ENCODE measurements around the gene SYT7. TPM values are rescaled to one million over a fixed set of nuclear protein-coding genes. Genes with fewer than 3 reads are reported as not detected.

The SYT7 gene
- total and polyA plus RNA-seq, 10 donors = 0.14 to 5.3 (median 2.3) TPM

DNA sequence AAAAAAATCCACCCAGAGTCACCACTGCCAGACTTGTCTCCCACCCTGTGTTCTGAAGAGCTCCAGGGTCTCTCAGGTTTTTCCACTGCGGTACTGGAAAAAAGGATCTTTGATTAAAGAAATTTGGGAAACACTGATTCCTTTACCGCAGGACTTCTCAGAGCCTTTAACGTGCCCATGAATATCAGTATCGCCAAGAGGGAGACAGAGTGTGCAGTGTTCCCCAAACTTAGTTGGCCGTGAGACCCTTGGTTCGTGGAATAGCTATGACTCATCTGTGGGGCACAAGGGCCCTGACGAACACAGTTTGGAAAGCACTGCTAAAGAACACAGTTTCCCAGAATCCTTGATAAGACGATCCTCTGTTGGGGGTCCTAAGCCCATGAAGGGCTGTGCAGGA, 31.7 kb downstream of the SYT7 start:
- no peak for DNase-seq
- no peak overlapping the region for H3K4me3 ChIP-seq
- no peak overlapping the region for H3K27ac ChIP-seq
- 75 to 92% (median 88%) methylated on average over 8 of the region's 8 CpGs for WGBS, 5 donors
- TF ChIP-seq, protein P1, sequence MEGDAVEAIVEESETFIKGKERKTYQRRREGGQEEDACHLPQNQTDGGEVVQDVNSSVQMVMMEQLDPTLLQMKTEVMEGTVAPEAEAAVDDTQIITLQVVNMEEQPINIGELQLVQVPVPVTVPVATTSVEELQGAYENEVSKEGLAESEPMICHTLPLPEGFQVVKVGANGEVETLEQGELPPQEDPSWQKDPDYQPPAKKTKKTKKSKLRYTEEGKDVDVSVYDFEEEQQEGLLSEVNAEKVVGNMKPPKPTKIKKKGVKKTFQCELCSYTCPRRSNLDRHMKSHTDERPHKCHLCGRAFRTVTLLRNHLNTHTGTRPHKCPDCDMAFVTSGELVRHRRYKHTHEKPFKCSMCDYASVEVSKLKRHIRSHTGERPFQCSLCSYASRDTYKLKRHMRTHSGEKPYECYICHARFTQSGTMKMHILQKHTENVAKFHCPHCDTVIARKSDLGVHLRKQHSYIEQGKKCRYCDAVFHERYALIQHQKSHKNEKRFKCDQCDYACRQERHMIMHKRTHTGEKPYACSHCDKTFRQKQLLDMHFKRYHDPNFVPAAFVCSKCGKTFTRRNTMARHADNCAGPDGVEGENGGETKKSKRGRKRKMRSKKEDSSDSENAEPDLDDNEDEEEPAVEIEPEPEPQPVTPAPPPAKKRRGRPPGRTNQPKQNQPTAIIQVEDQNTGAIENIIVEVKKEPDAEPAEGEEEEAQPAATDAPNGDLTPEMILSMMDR (IDR thresholded peaks at IDR 0.05 in 8 of 11, conservative IDR thresholded peaks at IDR 0.05 in 3 of 11) = no peak
- TF ChIP-seq POLR2A (IDR thresholded peaks at IDR 0.05) = no peak
- no peak for TF ChIP-seq POLR2AphosphoS5 (IDR thresholded peaks at IDR 0.05)
- H3K4me1 ChIP-seq = no peaks in the 10 kb centered on the region
- intact Hi-C loops (cut with DNase I; ENCODE audit: low total_unique reads) = no loop called here
- peaks cover 0 to 79% (median 7%) of the 10 kb centered on the region in 7 donors for H3K27me3 ChIP-seq (replicated peaks in 1 of 7)
- H3K36me3 ChIP-seq = no peaks in the 10 kb centered on the region
- no peaks in the 10 kb centered on the region for H3K9me3 ChIP-seq

DNA sequence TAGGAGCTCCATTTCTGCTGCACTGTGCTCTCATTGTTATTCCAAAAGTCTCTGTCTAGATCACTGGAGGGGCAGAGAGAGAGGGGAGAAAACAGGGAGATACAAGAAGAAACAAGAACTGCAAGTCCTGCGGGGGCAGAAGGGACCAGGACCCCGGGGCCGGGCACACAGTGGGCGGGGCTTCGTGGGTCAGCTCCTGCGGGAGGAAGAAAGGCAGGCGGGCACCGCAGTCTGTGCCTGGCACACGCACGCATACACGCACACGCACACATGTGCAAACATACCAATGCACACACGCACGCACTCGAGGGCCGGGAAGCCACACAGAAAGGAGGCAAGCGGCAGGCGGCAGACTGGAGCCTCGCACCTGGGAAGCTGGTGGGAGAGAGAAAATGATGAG, 33.6 kb downstream of the SYT7 start:
- 74 to 86% (median 82%) methylated on average over 19 of the region's 19 CpGs for WGBS, 5 donors
- Histone ChIP-seq H3K27me3 (replicated peaks in 1 of 7) (peaks cover 0 to 68% (median 7%) of the 10 kb centered on the region in 7 donors), H3K36me3 (no peaks in the 10 kb centered on the region), H3K27ac (no peak overlapping the region), H3K4me1 (peaks cover 0 to 2% (median under 1%) of the 10 kb centered on the region in 6 donors), H3K9me3 (no peaks in the 10 kb centered on the region), H3K4me3 (no peak overlapping the region)
- no peak for DNase-seq
- no peak for TF ChIP-seq POLR2A (IDR thresholded peaks at IDR 0.05)
- TF ChIP-seq POLR2AphosphoS5 (IDR thresholded peaks at IDR 0.05) = no peak
- TF ChIP-seq, protein P1 (IDR thresholded peaks at IDR 0.05 in 8 of 11, conservative IDR thresholded peaks at IDR 0.05 in 3 of 11) = no peak
- intact Hi-C loops (cut with DNase I; ENCODE audit: low total_unique reads) = no loop called here

DNA sequence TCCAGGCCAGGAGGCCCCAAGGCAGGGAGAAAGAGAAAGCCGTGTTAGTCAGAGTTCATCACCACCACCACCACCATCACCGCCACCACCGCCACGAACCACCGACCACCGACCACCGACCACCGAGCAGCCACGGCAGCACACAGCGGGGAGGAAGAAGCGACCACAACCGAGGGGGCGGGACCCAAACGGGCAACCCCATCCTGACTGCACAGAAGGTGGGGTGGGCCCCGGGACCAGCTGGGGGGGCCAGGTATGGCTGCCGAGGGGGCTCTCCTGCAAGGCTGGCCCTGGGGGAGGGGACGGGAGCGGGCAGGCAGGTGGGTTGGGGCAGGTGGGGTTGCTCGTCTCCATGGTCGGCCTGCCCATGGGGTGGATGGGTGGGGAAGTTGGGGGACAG, 34.2 kb downstream of the SYT7 start:
- TF ChIP-seq POLR2AphosphoS5 (IDR thresholded peaks at IDR 0.05) (no peak), POLR2A (IDR thresholded peaks at IDR 0.05) (no peak)
- TF ChIP-seq, protein P1 (IDR thresholded peaks at IDR 0.05 in 8 of 11, conservative IDR thresholded peaks at IDR 0.05 in 3 of 11) = no peak
- Histone ChIP-seq H3K4me1 (peaks cover 0 to 8% (median 5%) of the 10 kb centered on the region in 6 donors), H3K9me3 (no peaks in the 10 kb centered on the region), H3K27me3 (replicated peaks in 1 of 7) (peaks cover 0 to 66% (median 7%) of the 10 kb centered on the region in 7 donors), H3K4me3 (no peak overlapping the region), H3K27ac (no peak overlapping the region), H3K36me3 (no peaks in the 10 kb centered on the region)
- intact Hi-C loops (cut with DNase I; ENCODE audit: low total_unique reads) = no loop called here
- DNase-seq = no peak
- 35 to 53% (median 46%) methylated on average over 20 of the region's 20 CpGs for WGBS, 5 donors

DNA sequence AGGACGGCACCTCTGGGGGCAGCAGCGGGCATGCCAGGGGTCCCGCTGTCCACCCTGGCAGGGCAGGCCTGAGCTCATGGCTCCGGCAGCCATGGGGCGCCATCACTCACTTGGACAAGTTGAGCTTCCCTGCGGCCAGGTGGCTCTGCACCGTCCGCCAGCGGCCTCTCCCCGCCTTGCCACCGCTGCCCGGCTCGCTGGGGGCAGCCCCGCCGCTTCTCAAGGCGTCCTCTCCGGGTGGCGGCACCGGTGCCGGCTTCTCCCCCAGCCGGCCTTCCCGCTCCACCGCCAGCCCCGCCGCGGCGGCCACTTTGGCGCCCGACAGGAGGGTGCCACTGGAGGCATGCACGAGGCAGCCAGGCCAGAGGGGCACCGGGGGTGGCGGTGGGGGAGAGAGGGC, 35.0 kb downstream of the SYT7 start:
- no peak for DNase-seq
- TF ChIP-seq POLR2A (IDR thresholded peaks at IDR 0.05) (no peak), POLR2AphosphoS5 (IDR thresholded peaks at IDR 0.05) (no peak)
- TF ChIP-seq, protein P1 (IDR thresholded peaks at IDR 0.05 in 8 of 11, conservative IDR thresholded peaks at IDR 0.05 in 3 of 11) = no peak
- Histone ChIP-seq H3K27ac (no peak overlapping the region), H3K4me3 (no peak overlapping the region), H3K27me3 (replicated peaks in 1 of 7) (peaks cover 0 to 62% (median 7%) of the 10 kb centered on the region in 7 donors), H3K4me1 (peaks cover 0 to 11% (median 7%) of the 10 kb centered on the region in 6 donors), H3K9me3 (no peaks in the 10 kb centered on the region), H3K36me3 (no peaks in the 10 kb centered on the region)
- intact Hi-C loops (cut with DNase I; ENCODE audit: low total_unique reads) = no loop called here
- WGBS, 5 donors = 92 to 96% (median 95%) methylated on average over 30 to 32 of the region's 32 CpGs

Measured in spleen (tissue), 11 donors.